GM12892 (cell line): ENCODE data around the gene KLRF2.

Source experiments
- POLR2A ChIP-seq: IDR thresholded peaks from 2 replicates; pipeline ENCODE4 v1.6.1; 2011; ENCODE audit warnings: low read depth, low read length, control low read depth
- POLR2AphosphoS5 ChIP-seq: IDR thresholded peaks from 2 replicates; pipeline ENCODE4 v1.6.1; 2011; ENCODE audit warnings: low read depth, low read length, control low read depth
- TAF1 ChIP-seq: IDR thresholded peaks from 2 replicates; pipeline ENCODE4 v1.6.1; 2011; ENCODE audit warnings: low read depth, mild to moderate bottlenecking, control low read depth, low read length, borderline replicate concordance

DNA sequence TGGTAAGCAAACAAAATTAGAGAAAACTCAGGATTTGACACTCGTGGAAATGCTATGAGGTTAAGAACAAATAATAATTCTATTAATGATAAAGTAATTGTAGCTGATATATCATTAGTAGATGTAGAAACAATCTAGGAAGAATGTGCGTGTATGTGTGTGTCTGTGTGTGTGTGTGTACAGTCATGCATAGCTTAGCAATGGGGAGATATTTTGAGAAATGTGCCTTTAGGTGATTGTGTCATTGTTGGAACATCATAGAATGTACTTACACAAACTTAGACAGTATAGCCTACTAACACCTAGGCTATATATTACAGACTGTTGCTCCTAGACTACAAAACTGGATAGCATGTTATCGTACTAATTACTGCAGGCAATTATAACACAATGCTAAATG lies 45.6 kb downstream of the KLRF2 start:
- TF ChIP-seq POLR2AphosphoS5 (no peak), POLR2A (no peak), TAF1 (no peak)
